Muscle layer of duodenum (tissue), 2 donors: ENCODE measurements around the gene CLDN6.

Experiments used
- H3K27ac ChIP-seq: one replicate; pipeline ENCODE4 v1.7.0; 2013; ENCODE audit warnings: mild to moderate bottlenecking, low read length
- H3K27me3 ChIP-seq: one replicate; pipeline ENCODE4 v1.7.0; 2013; ENCODE audit warnings: low read depth, mild to moderate bottlenecking, control low read depth, low read length
- H3K36me3 ChIP-seq, 2 donors: one replicate each; pipeline ENCODE4 v1.7.0; 2013; ENCODE audit warnings: low read length in 2 of 2, control low read depth in 1 of 2, mild to moderate bottlenecking in 1 of 2; ENCODE audit not compliant: insufficient read depth in 2 of 2, control insufficient read depth in 1 of 2
- H3K4me1 ChIP-seq, 2 donors: one replicate each; pipeline ENCODE4 v1.7.0; 2013; ENCODE audit warnings: low read length in 2 of 2, mild to moderate bottlenecking in 2 of 2, control low read depth in 1 of 2, moderate library complexity in 1 of 2; ENCODE audit not compliant: insufficient read depth in 2 of 2, control insufficient read depth in 1 of 2
- H3K4me3 ChIP-seq, 2 donors: one replicate each; pipeline ENCODE4 v1.7.0; 2013; ENCODE audit warnings: low read length in 2 of 2, low read depth in 1 of 2, mild to moderate bottlenecking in 1 of 2
- H3K9me3 ChIP-seq, 2 donors: one replicate each; pipeline ENCODE4 v1.7.0; 2013; ENCODE audit warnings: low read length in 2 of 2, control low read depth in 1 of 2, mild to moderate bottlenecking in 1 of 2; ENCODE audit not compliant: control insufficient read depth in 1 of 2
- donor health status: healthy.

CLDN6 gene

GRCh38 chr16:3017794-3018506 is at the start of gene CLDN6:
Gene CLDN6, minus strand, starts transcription at chr16:3018183. Its CDS starts 2,162 bp downstream, at chr16:3016021.
- Histone ChIP-seq H3K4me3 (no peak within 1 kb of the TSS), H3K27ac (no peak within 1 kb of the TSS), H3K27me3 (peaks cover 18% of the 10 kb centered on the region), H3K4me1 (peaks cover 11 to 26% of the 10 kb centered on the region in 2 donors), H3K9me3 (no peaks in the 10 kb centered on the region), H3K36me3 (peaks cover 3 to 24% of the 10 kb centered on the region in 2 donors)

GRCh38 chr16:3066440-3066748 is 48.4 kb upstream of the CLDN6 start:
- Histone ChIP-seq H3K4me3 (peak overlapping the region; percentile 48 to 78), H3K4me1 (peaks cover 0 to 6% of the 10 kb centered on the region in 2 donors), H3K27me3 (no peaks in the 10 kb centered on the region), H3K36me3 (no peaks in the 10 kb centered on the region), H3K9me3 (no peaks in the 10 kb centered on the region), H3K27ac (no peak overlapping the region)

GRCh38 chr16:3065742-3066439 is 47.9 kb upstream of the CLDN6 start:
- Histone ChIP-seq H3K4me3 (peak overlapping the region; percentile 48 to 78), H3K27me3 (no peaks in the 10 kb centered on the region), H3K36me3 (no peaks in the 10 kb centered on the region), H3K27ac (peak overlapping the region; percentile 87), H3K4me1 (peaks cover 0 to 6% of the 10 kb centered on the region in 2 donors), H3K9me3 (no peaks in the 10 kb centered on the region)

- Histone ChIP-seq H3K27ac (peak within 1 kb of the TSS; percentile 87), H3K4me1 (peaks cover 0 to 6% of the 10 kb centered on the region in 2 donors)
These were observed 47.2 kb upstream of the CLDN6 start, which contains the start of gene IL32 for GRCh38 chr16:3065069-3065741. Gene IL32, plus strand, starts transcription at chr16:3065640. Its CDS starts 172 bp downstream, at chr16:3065812.

GRCh38 chr16:3063625-3064386 is 45.8 kb upstream of the CLDN6 start:
- no peaks in the 10 kb centered on the region for H3K27me3 ChIP-seq
- H3K4me1 ChIP-seq, result peaks cover 0 to 12% of the 10 kb centered on the region in 2 donors
- H3K9me3 ChIP-seq, result no peaks in the 10 kb centered on the region
- no peak overlapping the region for H3K27ac ChIP-seq
- no peak overlapping the region for H3K4me3 ChIP-seq
- no peaks in the 10 kb centered on the region for H3K36me3 ChIP-seq

More at GRCh38 chr16:3065069-3065741, 47.2 kb upstream of the CLDN6 start, which contains the start of gene IL32:
- Histone ChIP-seq H3K4me3 (peak within 1 kb of the TSS; percentile 48 to 78), H3K36me3 (no peaks in the 10 kb centered on the region), H3K9me3 (no peaks in the 10 kb centered on the region), H3K27me3 (no peaks in the 10 kb centered on the region)

GRCh38 chr16:3062553-3062952 is 44.6 kb upstream of the CLDN6 start:
- Histone ChIP-seq H3K4me3 (no peak overlapping the region), H3K36me3 (no peaks in the 10 kb centered on the region), H3K27me3 (no peaks in the 10 kb centered on the region), H3K9me3 (no peaks in the 10 kb centered on the region), H3K27ac (no peak overlapping the region), H3K4me1 (peaks cover 0 to 22% of the 10 kb centered on the region in 2 donors)

DNA sequence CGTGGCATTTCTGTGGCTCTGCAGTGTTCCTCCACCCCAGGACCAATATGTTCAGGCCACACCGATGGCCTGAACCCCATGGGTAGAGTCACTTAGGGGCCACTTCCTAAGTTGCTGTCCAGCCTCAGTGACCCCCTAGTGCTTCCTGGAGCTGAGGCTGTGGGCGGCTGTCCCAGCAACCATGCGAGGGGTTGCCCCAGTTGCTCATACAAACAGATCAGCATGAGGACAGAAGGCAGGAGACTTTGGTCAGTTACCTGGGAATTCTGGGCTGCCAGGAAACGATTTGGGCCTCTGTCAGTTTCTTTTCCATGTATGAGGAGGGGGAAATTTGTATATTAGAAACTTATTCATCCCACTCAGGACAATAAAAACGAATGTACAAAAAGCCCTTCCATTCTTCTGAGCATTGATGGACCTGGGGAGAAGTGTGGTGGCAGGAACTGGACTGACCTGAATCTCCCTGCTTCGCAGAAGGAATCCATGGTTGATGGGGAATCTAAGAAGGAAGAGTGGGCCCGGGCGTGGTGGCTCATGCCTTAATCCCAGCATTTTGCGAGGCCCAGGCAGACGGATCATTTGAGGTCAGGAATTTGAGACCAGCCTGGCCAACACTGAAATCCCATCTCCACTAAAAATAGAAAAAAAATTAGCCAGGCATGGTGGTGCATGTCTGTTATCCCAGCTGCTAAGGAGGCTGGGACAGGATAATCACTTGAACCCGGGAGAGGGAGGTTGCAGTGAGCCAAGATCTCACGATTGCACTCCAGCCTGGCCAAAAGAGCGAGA is 42.5 kb upstream of the CLDN6 start:
- no peaks in the 10 kb centered on the region for H3K9me3 ChIP-seq
- no peaks in the 10 kb centered on the region for H3K36me3 ChIP-seq
- no peak overlapping the region for H3K27ac ChIP-seq
- no peak overlapping the region for H3K4me3 ChIP-seq
- H3K27me3 ChIP-seq, result no peaks in the 10 kb centered on the region
- H3K4me1 ChIP-seq, result peaks cover 0 to 22% of the 10 kb centered on the region in 2 donors

DNA sequence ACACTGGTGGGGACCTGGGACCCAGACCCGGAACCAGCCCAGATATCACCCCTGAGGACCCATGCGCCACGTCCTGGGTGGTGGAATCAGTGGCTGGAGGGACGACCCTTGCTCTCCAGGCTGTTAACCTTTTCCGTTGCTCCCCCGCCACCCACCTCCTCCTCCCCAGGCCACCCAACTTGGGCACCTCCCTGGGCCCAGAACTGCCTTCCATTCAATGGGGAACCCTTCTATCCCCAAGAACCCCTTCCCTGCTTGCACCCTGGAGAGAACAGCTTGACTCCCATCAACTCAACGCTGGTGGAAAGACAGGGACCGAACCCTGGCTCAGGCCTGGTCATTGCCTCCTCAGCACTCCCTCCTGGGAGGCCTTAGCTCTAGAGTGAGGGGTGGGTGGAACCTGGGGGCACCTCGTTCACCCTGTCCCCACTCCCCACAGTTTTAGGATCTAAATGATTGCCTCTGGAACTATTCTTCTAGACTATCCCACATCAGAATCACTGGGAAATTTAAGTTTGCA is 41.8 kb upstream of the CLDN6 start:
- Histone ChIP-seq H3K9me3 (no peaks in the 10 kb centered on the region), H3K36me3 (no peaks in the 10 kb centered on the region), H3K4me3 (peak overlapping the region; percentile 50 to 79), H3K27me3 (no peaks in the 10 kb centered on the region), H3K27ac (peak overlapping the region; percentile 80), H3K4me1 (peaks cover 0 to 23% of the 10 kb centered on the region in 2 donors)

- no peaks in the 10 kb centered on the region for H3K9me3 ChIP-seq
- no peaks in the 10 kb centered on the region for H3K36me3 ChIP-seq
- peak overlapping the region; percentile 50 to 79 for H3K4me3 ChIP-seq
- H3K27me3 ChIP-seq, result no peaks in the 10 kb centered on the region
- H3K27ac ChIP-seq, result peak overlapping the region; percentile 80
- peaks cover 0 to 20% of the 10 kb centered on the region in 2 donors for H3K4me1 ChIP-seq
These were observed 41.2 kb upstream of the CLDN6 start for GRCh38 chr16:3059041-3059722.
